H1 (cell line): Measurements from ENCODE around the gene TMEM9B. TPM values are rescaled to one million over a fixed set of nuclear protein-coding genes. Genes with fewer than 3 reads are reported as not detected.
A peak's percentile ranks its signal among the peaks of the same experiment; 100 is the strongest.

Source experiments
- CTCF ChIA-PET: fragments of 300-600 bp; sonication (Branson Sonifier 250); formaldehyde crosslinking; loops from one replicate; lab custom pipeline; 2021; ENCODE audit not compliant: partially characterized antibody; lab: Charles Lee
- POLR2A ChIA-PET: fragments of 300-600 bp; sonication (Branson Sonifier 250); formaldehyde crosslinking; loops from one replicate; lab custom pipeline; 2021; ENCODE audit warnings: inconsistent platforms; ENCODE audit not compliant: partially characterized antibody; lab: Charles Lee
- DNase-seq, 2 experiments: peaks; one replicate each; pipeline versions ENCODE4 v3.0.0 to v3.0.0-alpha.2; 2010 to 2022; ENCODE audit warnings: low spot score in 2 of 2, low read depth in 1 of 2, mixed read lengths in 1 of 2
- FAIRE-seq: peaks from 2 replicates; lab custom pipeline; 2011; peaks lifted over from hg19 to GRCh38; lab: Jason Lieb, UNC
- H2AFZ ChIP-seq: 2 replicates; pipeline ENCODE4 v1.8.1; 2012; ENCODE audit warnings: low read length, inconsistent platforms
- H2AK5ac ChIP-seq: 2 replicates; pipeline ENCODE4 v1.6.1; 2013; ENCODE audit warnings: low read depth, low read length
- H2BK120ac ChIP-seq: replicated peaks from 2 replicates; pipeline ENCODE3; 2013; ENCODE audit warnings: low read depth, low read length, inconsistent platforms
- H2BK12ac ChIP-seq: 2 replicates; pipeline ENCODE4 v1.6.1; 2013; ENCODE audit warnings: low read depth, low read length
- H2BK15ac ChIP-seq: 2 replicates; pipeline ENCODE4 v1.6.1; 2013; ENCODE audit warnings: low read length
- H2BK20ac ChIP-seq: 2 replicates; pipeline ENCODE4 v1.6.1; 2013; ENCODE audit warnings: low read length
- H2BK5ac ChIP-seq: 2 replicates; pipeline ENCODE4 v1.6.1; 2013; ENCODE audit warnings: low read depth, low read length
- H3K14ac ChIP-seq: 2 replicates; pipeline ENCODE4 v1.6.1; 2013; ENCODE audit warnings: inconsistent platforms; ENCODE audit not compliant: insufficient read length
- H3K18ac ChIP-seq: 2 replicates; pipeline ENCODE4 v1.6.1; 2013; ENCODE audit warnings: low read length; ENCODE audit errors: extremely low read depth
- H3K23ac ChIP-seq: 2 replicates; pipeline ENCODE4 v1.6.1; 2013; ENCODE audit warnings: inconsistent platforms; ENCODE audit not compliant: insufficient read length
- H3K23me2 ChIP-seq: 2 replicates; pipeline ENCODE4 v1.6.1; 2013; ENCODE audit warnings: low read depth, low read length
- H3K27ac ChIP-seq: 2 replicates; pipeline ENCODE4 v1.6.1; 2011; ENCODE audit warnings: low read depth, low read length, inconsistent platforms
- H3K27me3 ChIP-seq, 4 experiments: replicated peaks in 1 of 4; 1 replicate in 1 of 4; 2 replicates in 3 of 4; pipeline versions ENCODE4 v1.6.1 to v1.8.1; 2011 to 2013; ENCODE audit warnings: low read length in 3 of 4, mild to moderate bottlenecking in 3 of 4, inconsistent platforms in 2 of 4, mixed read lengths in 2 of 4, moderate library complexity in 1 of 4; ENCODE audit not compliant: control insufficient read depth in 3 of 4, insufficient read depth in 3 of 4; ENCODE audit errors: extremely low read depth in 1 of 4
- H3K36me3 ChIP-seq, 4 experiments: 2 replicates each; pipeline versions ENCODE4 v1.6.1 to v1.8.1; 2011 to 2013; ENCODE audit warnings: mild to moderate bottlenecking in 4 of 4, low read length in 3 of 4, moderate library complexity in 2 of 4, control low read depth in 1 of 4, inconsistent platforms in 1 of 4; ENCODE audit not compliant: insufficient read depth in 4 of 4, control insufficient read depth in 2 of 4
- H3K4ac ChIP-seq: replicated peaks from 2 replicates; pipeline ENCODE3; 2013; ENCODE audit warnings: low read length, low read depth, mixed read lengths, inconsistent platforms; ENCODE audit not compliant: insufficient read length
- H3K4me1 ChIP-seq, 4 experiments: replicated peaks in 1 of 4; 1 replicate in 1 of 4; 2 replicates in 3 of 4; pipeline versions ENCODE4 v1.6.1 to v1.8.1; 2011 to 2013; ENCODE audit warnings: low read length in 3 of 4, inconsistent platforms in 2 of 4, mixed read lengths in 1 of 4; ENCODE audit not compliant: insufficient read depth in 4 of 4, control insufficient read depth in 3 of 4
- H3K4me2 ChIP-seq, 2 experiments: 2 replicates each; pipeline versions ENCODE4 v1.6.1 to v1.8.1; 2011 to 2013; ENCODE audit warnings: low read depth in 2 of 2, low read length in 2 of 2, control low read depth in 1 of 2, inconsistent platforms in 1 of 2, mild to moderate bottlenecking in 1 of 2; ENCODE audit not compliant: insufficient read depth in 1 of 2
- H3K4me3 ChIP-seq, 4 experiments: fragments of 200-600, 300-600 bp in 1 of 4; sonication (generic), shearing (Covaris generic), sonication (Bioruptor Twin) in 1 of 4; 2 replicates each; pipeline versions ENCODE4 v1.5.1 to v1.8.1; 2011 to 2016; ENCODE audit warnings: low read length in 4 of 4, low read depth in 3 of 4, control low read depth in 2 of 4, inconsistent platforms in 2 of 4, mild to moderate bottlenecking in 2 of 4, mixed read lengths in 1 of 4, moderate library complexity in 1 of 4; ENCODE audit not compliant: insufficient read depth in 2 of 4; ENCODE audit errors: extremely low read depth in 1 of 4
- H3K56ac ChIP-seq: replicated peaks from 2 replicates; pipeline ENCODE3; 2013; ENCODE audit warnings: low read depth, mild to moderate bottlenecking, mixed read lengths, low read length, inconsistent platforms; ENCODE audit not compliant: insufficient read length
- H3K79me1 ChIP-seq: 2 replicates; pipeline ENCODE4 v1.6.1; 2013; ENCODE audit warnings: low read depth, low read length, control low read depth
- H3K79me2 ChIP-seq, 2 experiments: 2 replicates each; pipeline versions ENCODE4 v1.6.1 to v1.8.1; 2012 to 2013; ENCODE audit warnings: low read length in 2 of 2, mild to moderate bottlenecking in 2 of 2, inconsistent platforms in 1 of 2; ENCODE audit not compliant: insufficient read depth in 2 of 2, control insufficient read depth in 1 of 2
- H3K9ac ChIP-seq, 4 experiments: replicated peaks in 1 of 4; 1 replicate in 1 of 4; 2 replicates in 3 of 4; pipeline versions ENCODE4 v1.6.1 to v1.8.1; 2011 to 2013; ENCODE audit warnings: low read depth in 3 of 4, low read length in 3 of 4, control low read depth in 2 of 4, mild to moderate bottlenecking in 2 of 4, moderate library complexity in 2 of 4, inconsistent platforms in 1 of 4; ENCODE audit errors: extremely low read depth in 1 of 4
- H3K9me3 ChIP-seq, 2 experiments: 2 replicates each; pipeline versions ENCODE4 v1.6.1 to v1.8.1; 2012 to 2013; ENCODE audit warnings: mild to moderate bottlenecking in 2 of 2, moderate library complexity in 2 of 2, control low read depth in 1 of 2, inconsistent platforms in 1 of 2, low read depth in 1 of 2, low read length in 1 of 2, mixed read lengths in 1 of 2; ENCODE audit not compliant: insufficient read depth in 2 of 2
- H4K20me1 ChIP-seq, 2 experiments: replicated peaks in 1 of 2; 2 replicates each; pipeline versions ENCODE3 to v1.8.1; 2011 to 2013; ENCODE audit warnings: inconsistent platforms in 2 of 2, low read length in 2 of 2, mild to moderate bottlenecking in 1 of 2; ENCODE audit not compliant: insufficient read depth in 2 of 2, control insufficient read depth in 1 of 2
- H4K5ac ChIP-seq: 2 replicates; pipeline ENCODE4 v1.6.1; 2013; ENCODE audit warnings: low read length, low read depth, mixed read lengths, inconsistent platforms; ENCODE audit not compliant: insufficient read length
- H4K8ac ChIP-seq: 2 replicates; pipeline ENCODE4 v1.8.0; 2013; ENCODE audit warnings: mild to moderate bottlenecking, moderate library complexity, low read length, inconsistent platforms; ENCODE audit not compliant: insufficient read depth; ENCODE audit errors: extremely low read depth
- H4K91ac ChIP-seq: replicated peaks from 2 replicates; pipeline ENCODE3; 2013; ENCODE audit warnings: low read length, mixed read lengths, inconsistent platforms; ENCODE audit not compliant: insufficient read length
- ATF2 ChIP-seq: IDR thresholded peaks from 2 replicates; pipeline ENCODE4 v1.6.1; 2012; ENCODE audit warnings: low read length, inconsistent platforms
- CTBP2 ChIP-seq: IDR thresholded peaks from 2 replicates; pipeline ENCODE4 v1.7.0; 2011; ENCODE audit warnings: borderline replicate concordance, mild to moderate bottlenecking, moderate library complexity, mixed read lengths, low read length; ENCODE audit not compliant: insufficient read depth, insufficient read length
- CTCF ChIP-seq, 3 experiments: IDR thresholded peaks; 1 replicate in 2 of 3; 2 replicates in 1 of 3; pipeline versions ENCODE4 v1.5.1 to v1.6.1; 2011; ENCODE audit warnings: low read length in 3 of 3, mild to moderate bottlenecking in 3 of 3, inconsistent platforms in 2 of 3, low read depth in 1 of 3, moderate library complexity in 1 of 3; ENCODE audit not compliant: insufficient read depth in 1 of 3; ENCODE audit errors: control extremely low read depth in 1 of 3
- PHF8 ChIP-seq: fragments of 200-600 bp; sonication (generic); conservative IDR thresholded peaks from 2 replicates; pipeline ENCODE4 v1.7.1; 2012; ENCODE audit warnings: low read depth, mild to moderate bottlenecking, inconsistent platforms, low read length, moderate library complexity
- POU5F1 ChIP-seq: IDR thresholded peaks from 2 replicates; pipeline ENCODE4 v1.6.1; 2011; ENCODE audit warnings: low read depth, mild to moderate bottlenecking, low read length, moderate library complexity
- USF2 ChIP-seq: IDR thresholded peaks from 2 replicates; pipeline ENCODE4 v1.6.1; 2011; ENCODE audit warnings: low read length, improper control_type of control experiment
- WGBS, 2 experiments: shearing (Covaris generic) in 1 of 2; methylation state at CpG; one replicate each; pipeline versions ENCODE4 v1.1.6 to v1.1.7; 2013 to 2015; ENCODE audit warnings: low lambda C conversion rate in 2 of 2, mixed read lengths in 2 of 2, inconsistent platforms in 1 of 2, low coverage in 1 of 2, missing lambda C conversion rate in 1 of 2; ENCODE audit not compliant: insufficient replicate concordance in 2 of 2, insufficient coverage in 1 of 2, insufficient read length in 1 of 2; ENCODE audit errors: extremely low coverage in 1 of 2, missing lambda C conversion rate in 1 of 2; 5-methylcytosine and 5-hydroxymethylcytosine counted together
- polyA plus RNA-seq, 7 experiments: library from polyadenylated mRNA; depleted of rRNA in 3 of 7; stranded (reverse) in 5 of 7; unstranded in 2 of 7; fragments of >200 nt in 5 of 7; fragments of 200-250 nt in 2 of 7; gene quantifications; 1 replicate in 5 of 7; 2 replicates in 1 of 7; 4 replicates in 1 of 7; pipeline versions ENCODE4 v1.2.1 to v1.2.3, GENCODE V29; 2011 to 2013; ENCODE audit warnings: missing spikeins in 2 of 7, mixed read lengths in 2 of 7
- total RNA-seq: library from RNA; stranded (reverse); fragmentation: NEBNext Ultra II Directional; extraction: Animal tissue kit (Norgen Biotek cat#: 25700); gene quantifications from 2 replicates; pipeline ENCODE4 v1.2.1, GENCODE V29; 2021

Gene TMEM9B
- total and polyA plus RNA-seq, 2 of the 8 experiments (the other 6 are each of a cell fraction or from before 2014, with no cell fraction given), result 8.3 to 9.4 TPM

DNA sequence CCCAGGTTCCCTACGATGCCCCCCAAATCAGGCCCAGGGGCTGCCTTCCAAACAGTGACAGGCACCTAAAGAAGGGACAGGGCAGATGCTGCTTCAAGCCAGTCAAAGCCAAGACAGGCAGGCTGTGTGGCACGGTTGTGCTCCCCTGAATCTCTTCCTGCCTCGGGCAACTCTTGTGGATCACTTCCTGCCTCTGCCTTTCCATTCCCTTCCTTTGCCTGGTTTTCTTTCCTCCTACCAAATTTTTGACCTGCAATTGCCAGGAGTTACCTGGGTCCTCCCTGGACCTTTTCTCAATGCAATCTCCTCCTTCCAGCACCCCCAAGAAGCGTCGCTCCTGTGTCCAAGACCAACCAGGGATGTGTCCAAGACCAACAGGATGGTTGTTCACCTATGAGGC is 37.0 kb downstream of the TMEM9B start:
- Histone ChIP-seq H4K20me1 (no peaks in the 10 kb centered on the region), H2BK12ac (peak overlapping the region; percentile 43; the same call in 1 of the 2 replicates), H2BK20ac (no peak overlapping the region), H3K4ac (no peak overlapping the region), H3K56ac (no peak overlapping the region), H2BK5ac (no peak overlapping the region; the same call in 1 of the 2 replicates), H3K4me3 (no peak overlapping the region), H4K5ac (no peak overlapping the region), H3K4me1 (peaks cover 0 to 2% (median 0%) of the 10 kb centered on the region in 4 experiments; a peak in 2 of 7 replicates), H3K23me2 (no peaks in the 10 kb centered on the region), H2AFZ (no peak overlapping the region), H3K27me3 (no peaks in the 10 kb centered on the region), H3K27ac (no peak overlapping the region), H3K9me3 (no peaks in the 10 kb centered on the region), H4K8ac (no peak overlapping the region), H3K79me2 (no peaks in the 10 kb centered on the region), H4K91ac (no peak overlapping the region), H3K9ac (no peak overlapping the region), H3K23ac (no peak overlapping the region), H2BK120ac (no peak overlapping the region), H3K18ac (no peak overlapping the region), H3K4me2 (no peak overlapping the region), H3K79me1 (no peaks in the 10 kb centered on the region; the same call in 1 of the 2 replicates), H2AK5ac (no peak overlapping the region), H3K14ac (no peak overlapping the region), H3K36me3 (peaks cover 0 to 6% (median 2%) of the 10 kb centered on the region in 4 experiments; a peak in 3 of 8 replicates), H2BK15ac (no peak overlapping the region)
- 94% methylated on average over 5 of the region's 5 CpGs; no CpG with 5 or more reads in 1 of the 2 experiments for WGBS, 2 experiments
- DNase-seq (no peak), FAIRE-seq (no peak)
- CTCF ChIA-PET, result interaction anchor here (0.6 to 3.4 kb wide), 5 partner anchors 10 to 228 kb away, joined by 3 to 20 read pairs (median 6); no protein-coding TSS in a partner anchor
- POLR2A ChIA-PET, result interaction anchor here (1.4 to 1.8 kb wide), 2 partner anchors 16 to 37 kb away, joined by 3 to 4 read pairs; partner anchors contain the start of gene TMEM9B
- TF ChIP-seq CTBP2, result no peak
- no peak for TF ChIP-seq USF2
- no peak for TF ChIP-seq PHF8
- TF ChIP-seq POU5F1, result no peak
- no peak for TF ChIP-seq ATF2
- no peak for TF ChIP-seq CTCF (IDR thresholded peaks at IDR 0.05; ENCODE audit: control extremely low read depth in 1 of 3, insufficient read depth in 1 of 3, low read depth in 1 of 3, low read length in 3 of 3)
